ENCODE measurements around the gene GNA12. TPM values are rescaled to one million over a fixed set of nuclear protein-coding genes. Genes with fewer than 3 reads are reported as not detected.

GNA12 gene
- total and polyA plus RNA-seq, 10 of the 15 experiments (the other 5 are each of a cell fraction or from before 2014, with no cell fraction given), result 1.9 to 51.8 (median 12.6) TPM

DNA sequence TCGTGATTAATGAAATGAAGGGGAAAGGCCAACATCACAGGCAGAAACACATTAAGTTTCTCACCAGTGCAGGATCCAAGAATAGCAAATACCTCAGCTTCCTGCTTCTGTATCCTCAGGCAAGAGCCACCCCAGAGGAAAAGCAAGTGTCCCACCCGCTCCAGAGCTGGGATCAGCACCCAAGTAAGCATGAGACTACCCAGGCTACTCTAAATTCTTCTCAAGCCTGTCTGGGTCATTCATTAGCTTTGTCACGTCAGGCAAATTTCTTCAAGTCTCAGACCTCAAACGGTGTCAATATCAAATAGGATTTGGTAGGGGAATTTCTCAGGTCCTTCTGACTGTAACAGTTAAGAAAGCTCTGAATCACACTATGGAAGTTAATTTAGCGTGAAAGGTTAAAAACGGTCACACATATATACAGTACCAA lies 59.0 kb downstream of the GNA12 start (continued):
- TF ChIP-seq, protein P1, sequence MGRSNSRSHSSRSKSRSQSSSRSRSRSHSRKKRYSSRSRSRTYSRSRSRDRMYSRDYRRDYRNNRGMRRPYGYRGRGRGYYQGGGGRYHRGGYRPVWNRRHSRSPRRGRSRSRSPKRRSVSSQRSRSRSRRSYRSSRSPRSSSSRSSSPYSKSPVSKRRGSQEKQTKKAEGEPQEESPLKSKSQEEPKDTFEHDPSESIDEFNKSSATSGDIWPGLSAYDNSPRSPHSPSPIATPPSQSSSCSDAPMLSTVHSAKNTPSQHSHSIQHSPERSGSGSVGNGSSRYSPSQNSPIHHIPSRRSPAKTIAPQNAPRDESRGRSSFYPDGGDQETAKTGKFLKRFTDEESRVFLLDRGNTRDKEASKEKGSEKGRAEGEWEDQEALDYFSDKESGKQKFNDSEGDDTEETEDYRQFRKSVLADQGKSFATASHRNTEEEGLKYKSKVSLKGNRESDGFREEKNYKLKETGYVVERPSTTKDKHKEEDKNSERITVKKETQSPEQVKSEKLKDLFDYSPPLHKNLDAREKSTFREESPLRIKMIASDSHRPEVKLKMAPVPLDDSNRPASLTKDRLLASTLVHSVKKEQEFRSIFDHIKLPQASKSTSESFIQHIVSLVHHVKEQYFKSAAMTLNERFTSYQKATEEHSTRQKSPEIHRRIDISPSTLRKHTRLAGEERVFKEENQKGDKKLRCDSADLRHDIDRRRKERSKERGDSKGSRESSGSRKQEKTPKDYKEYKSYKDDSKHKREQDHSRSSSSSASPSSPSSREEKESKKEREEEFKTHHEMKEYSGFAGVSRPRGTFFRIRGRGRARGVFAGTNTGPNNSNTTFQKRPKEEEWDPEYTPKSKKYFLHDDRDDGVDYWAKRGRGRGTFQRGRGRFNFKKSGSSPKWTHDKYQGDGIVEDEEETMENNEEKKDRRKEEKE (IDR thresholded peaks at IDR 0.05), result no peak
- TF ChIP-seq PAX5 (IDR thresholded peaks at IDR 0.05; ENCODE audit: borderline replicate concordance, low read depth, low read length) (no peak), SPI1 (IDR thresholded peaks at IDR 0.05; ENCODE audit: borderline replicate concordance, insufficient read depth, low read depth, low read length) (no peak), SIN3A (IDR thresholded peaks at IDR 0.05; ENCODE audit: low read depth, low read length) (no peak), CHD1 (IDR thresholded peaks at IDR 0.05; ENCODE audit: low read depth, low read length) (no peak), KLF5 (IDR thresholded peaks at IDR 0.05; ENCODE audit: partially characterized antibody) (no peak), RAD51 (IDR thresholded peaks at IDR 0.05) (peak; percentile 43; the same call in 1 of the 2 replicates), CHD4 (IDR thresholded peaks at IDR 0.05) (no peak), NFIC (IDR thresholded peaks at IDR 0.05; ENCODE audit: low read depth, low read length) (peak; percentile 76; the same call in 1 of the 2 replicates), E2F8 (IDR thresholded peaks at IDR 0.05; ENCODE audit: low read depth, partially characterized antibody) (no peak), ELK1 (IDR thresholded peaks at IDR 0.05; ENCODE audit: low read depth, low read length) (no peak), ETV6 (conservative IDR thresholded peaks at IDR 0.05 in 1 of 2, IDR thresholded peaks at IDR 0.05 in 1 of 2; ENCODE audit: borderline replicate concordance in 1 of 2, low read depth in 1 of 2) (0 out of 4 replicates have a peak, but pooled peaks of 1 of the 2 experiments have one; percentile 31), CREM (IDR thresholded peaks at IDR 0.05; ENCODE audit: low read depth) (peak; percentile 36; the same call in 1 of the 2 replicates), CREB1 (IDR thresholded peaks at IDR 0.05; ENCODE audit: low read depth) (peak; percentile 47; the same call in 1 of the 2 replicates), POU2F2 (IDR thresholded peaks at IDR 0.05; ENCODE audit: borderline replicate concordance, low read depth, low read length) (peak; percentile 47; the same call in 1 of the 3 replicates), IRF4 (IDR thresholded peaks at IDR 0.05; ENCODE audit: low read depth, low read length) (no peak)
- TF ChIP-seq, protein P2, sequence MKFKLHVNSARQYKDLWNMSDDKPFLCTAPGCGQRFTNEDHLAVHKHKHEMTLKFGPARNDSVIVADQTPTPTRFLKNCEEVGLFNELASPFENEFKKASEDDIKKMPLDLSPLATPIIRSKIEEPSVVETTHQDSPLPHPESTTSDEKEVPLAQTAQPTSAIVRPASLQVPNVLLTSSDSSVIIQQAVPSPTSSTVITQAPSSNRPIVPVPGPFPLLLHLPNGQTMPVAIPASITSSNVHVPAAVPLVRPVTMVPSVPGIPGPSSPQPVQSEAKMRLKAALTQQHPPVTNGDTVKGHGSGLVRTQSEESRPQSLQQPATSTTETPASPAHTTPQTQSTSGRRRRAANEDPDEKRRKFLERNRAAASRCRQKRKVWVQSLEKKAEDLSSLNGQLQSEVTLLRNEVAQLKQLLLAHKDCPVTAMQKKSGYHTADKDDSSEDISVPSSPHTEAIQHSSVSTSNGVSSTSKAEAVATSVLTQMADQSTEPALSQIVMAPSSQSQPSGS (IDR thresholded peaks at IDR 0.05; ENCODE audit: low read length), result peak; percentile 62; the same call in 1 of the 2 replicates
- TF ChIP-seq, protein P3, sequence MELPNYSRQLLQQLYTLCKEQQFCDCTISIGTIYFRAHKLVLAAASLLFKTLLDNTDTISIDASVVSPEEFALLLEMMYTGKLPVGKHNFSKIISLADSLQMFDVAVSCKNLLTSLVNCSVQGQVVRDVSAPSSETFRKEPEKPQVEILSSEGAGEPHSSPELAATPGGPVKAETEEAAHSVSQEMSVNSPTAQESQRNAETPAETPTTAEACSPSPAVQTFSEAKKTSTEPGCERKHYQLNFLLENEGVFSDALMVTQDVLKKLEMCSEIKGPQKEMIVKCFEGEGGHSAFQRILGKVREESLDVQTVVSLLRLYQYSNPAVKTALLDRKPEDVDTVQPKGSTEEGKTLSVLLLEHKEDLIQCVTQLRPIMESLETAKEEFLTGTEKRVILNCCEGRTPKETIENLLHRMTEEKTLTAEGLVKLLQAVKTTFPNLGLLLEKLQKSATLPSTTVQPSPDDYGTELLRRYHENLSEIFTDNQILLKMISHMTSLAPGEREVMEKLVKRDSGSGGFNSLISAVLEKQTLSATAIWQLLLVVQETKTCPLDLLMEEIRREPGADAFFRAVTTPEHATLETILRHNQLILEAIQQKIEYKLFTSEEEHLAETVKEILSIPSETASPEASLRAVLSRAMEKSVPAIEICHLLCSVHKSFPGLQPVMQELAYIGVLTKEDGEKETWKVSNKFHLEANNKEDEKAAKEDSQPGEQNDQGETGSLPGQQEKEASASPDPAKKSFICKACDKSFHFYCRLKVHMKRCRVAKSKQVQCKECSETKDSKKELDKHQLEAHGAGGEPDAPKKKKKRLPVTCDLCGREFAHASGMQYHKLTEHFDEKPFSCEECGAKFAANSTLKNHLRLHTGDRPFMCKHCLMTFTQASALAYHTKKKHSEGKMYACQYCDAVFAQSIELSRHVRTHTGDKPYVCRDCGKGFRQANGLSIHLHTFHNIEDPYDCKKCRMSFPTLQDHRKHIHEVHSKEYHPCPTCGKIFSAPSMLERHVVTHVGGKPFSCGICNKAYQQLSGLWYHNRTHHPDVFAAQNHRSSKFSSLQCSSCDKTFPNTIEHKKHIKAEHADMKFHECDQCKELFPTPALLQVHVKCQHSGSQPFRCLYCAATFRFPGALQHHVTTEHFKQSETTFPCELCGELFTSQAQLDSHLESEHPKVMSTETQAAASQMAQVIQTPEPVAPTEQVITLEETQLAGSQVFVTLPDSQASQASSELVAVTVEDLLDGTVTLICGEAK (IDR thresholded peaks at IDR 0.05; ENCODE audit: borderline replicate concordance), result no peak
